Neuronal stem cell (in vitro differentiated cells): Measurements from ENCODE around the gene C1orf74.

Experiments used
- DNase-seq: peaks from one replicate; pipeline ENCODE4 v3.0.0-alpha.2; 2013; ENCODE audit warnings: low spot score
- H2AFZ ChIP-seq: one replicate; pipeline ENCODE4 v1.6.1; 2013; ENCODE audit warnings: mild to moderate bottlenecking, low read length, inconsistent platforms
- H2AK5ac ChIP-seq: 2 replicates; pipeline ENCODE4 v1.6.1; 2013; ENCODE audit warnings: low read depth, mild to moderate bottlenecking, inconsistent platforms, low read length, moderate library complexity, mixed read lengths
- H2BK120ac ChIP-seq: 2 replicates; pipeline ENCODE4 v1.6.1; 2013; ENCODE audit warnings: low read depth, mild to moderate bottlenecking, inconsistent platforms, low read length, moderate library complexity, mixed read lengths
- H2BK12ac ChIP-seq: one replicate; pipeline ENCODE4 v1.6.1; 2013; ENCODE audit warnings: low read length, inconsistent platforms
- H2BK15ac ChIP-seq: 2 replicates; pipeline ENCODE4 v1.6.1; 2013; ENCODE audit warnings: mild to moderate bottlenecking, low read length, inconsistent platforms, mixed read lengths
- H2BK5ac ChIP-seq: one replicate; pipeline ENCODE4 v1.6.1; 2013; ENCODE audit warnings: inconsistent platforms, mild to moderate bottlenecking, low read length, moderate library complexity
- H3K14ac ChIP-seq: one replicate; pipeline ENCODE4 v1.6.1; 2013; ENCODE audit warnings: low read length, inconsistent platforms
- H3K18ac ChIP-seq: 2 replicates; pipeline ENCODE4 v1.6.1; 2013; ENCODE audit warnings: low read length, inconsistent platforms
- H3K23ac ChIP-seq: 2 replicates; pipeline ENCODE4 v1.6.1; 2013; ENCODE audit warnings: low read depth, mild to moderate bottlenecking, mixed read lengths, low read length, inconsistent platforms; ENCODE audit not compliant: poor library complexity
- H3K27ac ChIP-seq: replicated peaks from 3 replicates; pipeline ENCODE4 v1.5.1; 2013; ENCODE audit warnings: low read length, inconsistent platforms
- H3K27me3 ChIP-seq, 3 experiments: 2 replicates each; pipeline ENCODE4 v1.6.1; 2013; ENCODE audit warnings: low read length in 3 of 3, mild to moderate bottlenecking in 2 of 3, inconsistent platforms in 1 of 3, low read depth in 1 of 3, mixed read lengths in 1 of 3, moderate library complexity in 1 of 3; ENCODE audit not compliant: control insufficient read depth in 3 of 3, insufficient read depth in 3 of 3
- H3K36me3 ChIP-seq, 2 donors: replicated peaks in 1 of 2; 2 replicates each; pipeline ENCODE4 v1.6.1; 2013; ENCODE audit warnings: low read length in 2 of 2; ENCODE audit not compliant: control insufficient read depth in 2 of 2, insufficient read depth in 2 of 2
- H3K4ac ChIP-seq: 2 replicates; pipeline ENCODE4 v1.6.1; 2013; ENCODE audit warnings: inconsistent platforms, mild to moderate bottlenecking, low read length, moderate library complexity
- H3K4me1 ChIP-seq, 2 donors: 1 replicate in 1 of 2; 2 replicates in 1 of 2; pipeline ENCODE4 v1.6.1; 2013; ENCODE audit warnings: low read length in 2 of 2, low read depth in 1 of 2; ENCODE audit not compliant: control insufficient read depth in 2 of 2, insufficient read depth in 1 of 2
- H3K4me2 ChIP-seq: one replicate; pipeline ENCODE4 v1.6.1; 2013; ENCODE audit warnings: mild to moderate bottlenecking, low read length, inconsistent platforms; ENCODE audit not compliant: insufficient read depth, poor library complexity, severe bottlenecking
- H3K4me3 ChIP-seq, 2 donors: 2 replicates each; pipeline ENCODE4 v1.5.1; 2013; ENCODE audit warnings: low read length in 2 of 2, mild to moderate bottlenecking in 2 of 2, inconsistent platforms in 1 of 2, moderate library complexity in 1 of 2
- H3K79me1 ChIP-seq: one replicate; pipeline ENCODE4 v1.6.1; 2013; ENCODE audit warnings: low read depth, mild to moderate bottlenecking, inconsistent platforms, low read length, moderate library complexity
- H3K9ac ChIP-seq: one replicate; pipeline ENCODE4 v1.6.1; 2013; ENCODE audit warnings: mild to moderate bottlenecking, low read depth, low read length, inconsistent platforms; ENCODE audit not compliant: poor library complexity
- H3K9me3 ChIP-seq, 2 donors: replicated peaks in 1 of 2; 2 replicates each; pipeline versions ENCODE3 to v1.6.1; 2013; ENCODE audit warnings: low read length in 2 of 2, mild to moderate bottlenecking in 2 of 2, inconsistent platforms in 1 of 2, low read depth in 1 of 2, mixed read lengths in 1 of 2, moderate library complexity in 1 of 2; ENCODE audit not compliant: control insufficient read depth in 2 of 2, insufficient read depth in 1 of 2
- H4K8ac ChIP-seq: one replicate; pipeline ENCODE4 v1.6.1; 2013; ENCODE audit warnings: low read depth, mild to moderate bottlenecking, inconsistent platforms, low read length, moderate library complexity
- H4K91ac ChIP-seq: one replicate; pipeline ENCODE4 v1.6.1; 2013; ENCODE audit warnings: low read length, low read depth, mild to moderate bottlenecking, inconsistent platforms; ENCODE audit not compliant: poor library complexity
- WGBS, 2 donors: extraction: QIAGEN DNeasy Blood & Tissue Kit; methylation state at CpG; one replicate each; pipeline ENCODE4 v1.1.7; 2013; ENCODE audit warnings: missing lambda C conversion rate in 2 of 2, mixed read lengths in 1 of 2; ENCODE audit not compliant: insufficient read length in 2 of 2, insufficient replicate concordance in 1 of 2; ENCODE audit errors: extremely low coverage in 2 of 2; 5-methylcytosine and 5-hydroxymethylcytosine counted together

The C1orf74 gene

DNA sequence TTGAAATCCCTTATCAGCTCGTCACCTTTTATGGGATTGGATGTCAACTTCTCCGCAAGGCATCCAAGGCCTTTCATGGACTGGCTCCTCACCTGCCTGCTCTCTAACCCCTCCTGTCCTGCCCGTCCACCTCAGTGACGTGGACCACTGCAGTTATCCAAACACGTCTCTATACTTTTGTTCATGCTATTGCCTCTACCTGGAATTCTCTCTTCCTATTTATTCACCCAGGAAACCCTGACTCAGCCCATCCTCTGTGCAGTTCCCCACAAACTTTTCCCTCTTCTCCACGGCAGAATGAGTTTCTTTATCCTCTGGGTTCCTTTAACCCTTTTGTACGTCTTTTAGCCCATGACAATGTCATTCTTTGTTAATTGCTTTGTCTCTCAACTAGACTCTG lies 38.3 kb upstream of the C1orf74 start:
- no CpG with 5 or more reads among the region's 7 CpGs for WGBS, 2 donors
- Histone ChIP-seq H3K9ac (no peak overlapping the region), H2BK120ac (no peak overlapping the region), H3K4me3 (no peak overlapping the region), H2BK15ac (no peak overlapping the region), H3K9me3 (no peaks in the 10 kb centered on the region), H2AK5ac (no peak overlapping the region), H4K91ac (no peak overlapping the region), H4K8ac (peak overlapping the region; percentile 6), H3K4me2 (no peak overlapping the region), H2BK5ac (no peak overlapping the region), H3K18ac (peak overlapping the region; percentile 33), H3K36me3 (no peaks in the 10 kb centered on the region), H3K27ac (no peak overlapping the region), H3K4ac (no peak overlapping the region), H3K23ac (no peak overlapping the region), H3K14ac (no peak overlapping the region), H3K27me3 (peaks cover 0 to 11% (median 0%) of the 10 kb centered on the region in 3 experiments), H2BK12ac (no peak overlapping the region), H2AFZ (peak overlapping the region; percentile 76), H3K79me1 (no peaks in the 10 kb centered on the region), H3K4me1 (peaks cover 0 to 6% of the 10 kb centered on the region in 2 donors)
- no peak for DNase-seq

DNA sequence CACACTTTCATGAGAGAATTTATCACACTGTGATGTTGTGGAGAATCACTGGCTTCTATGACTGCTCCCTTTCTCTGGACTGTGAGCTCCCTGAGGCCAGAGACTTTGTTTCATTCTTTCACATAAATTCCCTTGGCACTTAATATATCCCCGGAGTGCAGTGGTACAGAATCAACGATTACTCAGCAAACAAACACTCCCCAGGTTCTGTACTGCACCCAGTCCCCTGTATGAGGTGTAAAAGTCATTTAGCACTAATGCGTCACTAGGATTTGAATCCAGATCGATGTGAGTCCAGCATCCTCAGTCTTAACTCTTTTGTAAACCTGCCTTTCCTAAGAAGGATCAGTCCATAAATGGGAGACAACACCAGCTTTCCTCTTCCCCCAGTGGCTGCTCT lies 36.6 kb upstream of the C1orf74 start:
- no peak overlapping the region for H2BK15ac ChIP-seq
- no peak overlapping the region for H2BK12ac ChIP-seq
- H3K14ac ChIP-seq = no peak overlapping the region
- peaks cover 0 to 6% of the 10 kb centered on the region in 2 donors for H3K4me1 ChIP-seq
- no CpG with 5 or more reads among the region's 4 CpGs for WGBS, 2 donors
- no peak overlapping the region for H3K4me2 ChIP-seq
- no peaks in the 10 kb centered on the region for H3K9me3 ChIP-seq
- H3K18ac ChIP-seq = no peak overlapping the region
- H2AFZ ChIP-seq = no peak overlapping the region
- no peaks in the 10 kb centered on the region for H3K79me1 ChIP-seq
- H2AK5ac ChIP-seq = no peak overlapping the region
- no peak overlapping the region for H3K23ac ChIP-seq
- no peaks in the 10 kb centered on the region for H3K36me3 ChIP-seq
- no peak overlapping the region for H2BK120ac ChIP-seq
- peaks cover 0 to 22% (median 0%) of the 10 kb centered on the region in 3 experiments for H3K27me3 ChIP-seq
- no peak overlapping the region for H3K9ac ChIP-seq
- H3K4me3 ChIP-seq = no peak overlapping the region
- no peak overlapping the region for H3K4ac ChIP-seq
- no peak overlapping the region for H3K27ac ChIP-seq
- H2BK5ac ChIP-seq = no peak overlapping the region
- no peak for DNase-seq
- H4K8ac ChIP-seq = no peak overlapping the region
- H4K91ac ChIP-seq = no peak overlapping the region

DNA sequence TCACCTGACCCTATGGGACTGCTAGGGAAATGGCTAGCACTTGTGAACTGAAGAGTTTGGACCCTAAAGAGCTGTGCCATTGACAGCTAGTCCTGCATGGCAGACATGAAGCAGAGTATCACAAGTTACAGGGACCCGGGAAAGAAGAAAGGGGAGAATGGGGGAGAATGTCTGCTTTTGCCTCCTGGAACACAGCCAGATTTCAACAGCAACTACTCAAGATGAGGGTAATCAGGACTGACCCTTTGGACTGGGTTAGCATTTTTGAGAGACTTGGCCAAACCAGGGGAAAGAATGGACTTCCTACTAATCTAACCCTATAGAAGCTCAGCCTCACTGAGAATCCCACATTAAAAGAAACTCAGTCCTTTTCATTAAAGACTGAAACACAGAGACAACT lies 34.7 kb upstream of the C1orf74 start:
- Histone ChIP-seq H3K9ac (no peak overlapping the region), H3K79me1 (no peaks in the 10 kb centered on the region)

DNA sequence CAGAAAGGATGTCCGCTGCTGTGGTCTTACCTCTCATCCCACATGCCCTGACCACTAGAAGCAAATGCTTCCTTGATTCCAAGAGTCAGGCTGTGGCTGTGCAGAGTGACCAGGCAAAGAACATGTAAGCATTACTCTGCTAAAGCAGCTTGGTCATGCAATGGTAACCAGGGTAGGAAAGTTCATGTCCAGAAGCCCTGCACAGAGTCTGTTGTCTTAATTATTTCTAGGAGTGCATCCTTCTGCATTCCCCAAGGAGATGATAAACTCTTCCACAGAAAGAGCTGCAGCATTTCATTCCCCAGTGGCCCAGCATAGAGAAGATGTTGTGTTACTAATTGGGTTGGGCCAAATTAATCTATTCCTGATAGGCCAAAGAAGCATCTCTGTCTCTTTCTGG lies 33.3 kb upstream of the C1orf74 start:
- H3K4me3 ChIP-seq = no peak overlapping the region
- H3K4ac ChIP-seq = no peak overlapping the region
- H3K36me3 ChIP-seq = no peaks in the 10 kb centered on the region
- H3K18ac ChIP-seq = no peak overlapping the region
- no peak overlapping the region for H3K9ac ChIP-seq
- no peak overlapping the region for H3K23ac ChIP-seq
- no peak overlapping the region for H2BK15ac ChIP-seq
- no peak overlapping the region for H3K14ac ChIP-seq
- no peak overlapping the region for H2BK120ac ChIP-seq
- WGBS, 2 donors = no CpG with 5 or more reads among the region's 1 CpG
- no peak overlapping the region for H4K8ac ChIP-seq
- no peak overlapping the region for H2BK5ac ChIP-seq
- no peaks in the 10 kb centered on the region for H3K79me1 ChIP-seq
- H3K27me3 ChIP-seq = peaks cover 0 to 41% (median 0%) of the 10 kb centered on the region in 3 experiments
- no peak overlapping the region for H3K4me2 ChIP-seq
- peaks cover 0 to 1% of the 10 kb centered on the region in 2 donors for H3K4me1 ChIP-seq
- DNase-seq = no peak
- H3K27ac ChIP-seq = no peak overlapping the region
- no peak overlapping the region for H2BK12ac ChIP-seq
- no peak overlapping the region for H2AK5ac ChIP-seq
- no peaks in the 10 kb centered on the region for H3K9me3 ChIP-seq
- H2AFZ ChIP-seq = no peak overlapping the region
- H4K91ac ChIP-seq = no peak overlapping the region

More for the DNA sequence above, 34.7 kb upstream of the C1orf74 start:
- no peak overlapping the region for H3K4me2 ChIP-seq
- no peak overlapping the region for H2BK120ac ChIP-seq
- H3K36me3 ChIP-seq = no peaks in the 10 kb centered on the region
- H4K91ac ChIP-seq = no peak overlapping the region
- no peak overlapping the region for H2BK15ac ChIP-seq
- H3K27me3 ChIP-seq = peaks cover 0 to 33% (median 0%) of the 10 kb centered on the region in 3 experiments
- H3K18ac ChIP-seq = no peak overlapping the region
- no CpG with 5 or more reads among the region's 1 CpG for WGBS, 2 donors
- no peak overlapping the region for H2BK12ac ChIP-seq
- no peak overlapping the region for H3K4me3 ChIP-seq
- peaks cover 0 to 6% of the 10 kb centered on the region in 2 donors for H3K4me1 ChIP-seq
- H4K8ac ChIP-seq = no peak overlapping the region
- H3K9me3 ChIP-seq = no peaks in the 10 kb centered on the region
- H3K14ac ChIP-seq = no peak overlapping the region
- no peak overlapping the region for H2BK5ac ChIP-seq
- H3K27ac ChIP-seq = no peak overlapping the region
- H2AFZ ChIP-seq = no peak overlapping the region
- DNase-seq = no peak
- H3K4ac ChIP-seq = no peak overlapping the region
- no peak overlapping the region for H3K23ac ChIP-seq
- no peak overlapping the region for H2AK5ac ChIP-seq
